SK-N-MC (cell line): ENCODE measurements around the gene ARMS2.

Experiments used
- DNase-seq: peaks from one replicate; pipeline ENCODE4 v3.0.0-alpha.2; 2011; ENCODE audit warnings: low read depth, low spot score
- H3K27ac ChIP-seq: fragments of 200-600 bp; sonication (generic); 2 replicates; pipeline ENCODE4 v1.5.1; 2016; ENCODE audit warnings: mixed run types
- H3K36me3 ChIP-seq: fragments of 200-600 bp; sonication (generic); 2 replicates; pipeline ENCODE4 v1.6.1; 2017; ENCODE audit warnings: antibody characterized with exemption, low read length, mixed read lengths; ENCODE audit not compliant: insufficient read depth
- H3K4me3 ChIP-seq: fragments of 200-600 bp; sonication (generic); 2 replicates; pipeline ENCODE4 v1.5.1; 2016
- H3K9ac ChIP-seq: fragments of 200-600 bp; sonication (generic); 2 replicates; pipeline ENCODE4 v1.8.0; 2017; ENCODE audit warnings: mixed run types, mixed read lengths; ENCODE audit not compliant: insufficient read length
- H3K9me3 ChIP-seq: fragments of 200-600 bp; sonication (generic); 2 replicates; pipeline ENCODE4 v1.6.1; 2017; ENCODE audit warnings: low read depth, mild to moderate bottlenecking, antibody characterized with exemption, low read length, moderate library complexity, mixed read lengths
- EZH2 ChIP-seq: fragments of 200-600 bp; sonication (generic); IDR thresholded peaks from one replicate; pipeline ENCODE4 v1.6.1; 2017; ENCODE audit warnings: antibody characterized with exemption
- FOXP2 ChIP-seq: optimal IDR thresholded peaks from 2 replicates; pipeline ENCODE3; 2011; ENCODE audit warnings: mild to moderate bottlenecking, moderate library complexity; ENCODE audit not compliant: insufficient read depth; ENCODE audit errors: extremely low read length, control extremely low read depth
- POLR2AphosphoS5 ChIP-seq: IDR thresholded peaks from 2 replicates; pipeline ENCODE4 v1.6.1; 2012; ENCODE audit warnings: mild to moderate bottlenecking, low read depth, low read length, borderline replicate concordance

ARMS2 gene

DNA sequence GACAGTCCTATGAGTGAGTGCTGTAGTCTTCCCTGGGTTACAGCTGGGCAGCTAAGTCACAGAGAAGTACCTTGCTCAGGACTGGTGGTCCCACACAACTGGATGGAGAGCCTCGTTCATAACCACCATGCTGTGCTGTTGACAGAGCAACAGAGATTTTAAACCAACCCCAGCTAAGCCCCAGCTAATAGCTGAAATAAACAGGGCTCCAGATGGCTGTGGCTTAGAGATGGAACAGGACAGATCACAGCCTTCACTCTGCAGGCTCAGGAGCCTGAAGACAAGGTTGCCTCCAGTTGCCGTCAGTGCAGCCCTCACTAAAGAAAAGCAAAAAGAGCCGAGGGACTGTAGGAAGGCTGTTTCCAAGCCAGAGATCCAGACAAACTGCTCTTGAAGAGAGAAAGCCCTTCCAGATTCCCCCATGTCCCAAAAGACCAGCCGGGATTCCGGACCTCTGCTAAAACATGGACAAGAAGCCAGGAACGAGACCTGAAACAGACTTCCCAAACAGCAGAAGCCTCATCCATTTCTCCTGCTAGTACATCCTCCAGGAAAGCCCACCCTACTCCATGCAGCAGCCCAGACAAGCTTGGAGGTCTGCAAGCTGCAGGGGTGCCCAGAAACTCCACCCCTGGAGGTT is 11.1 kb downstream of the ARMS2 start:
- no peak for DNase-seq
- Histone ChIP-seq H3K4me3 (no peak overlapping the region), H3K36me3 (no peaks in the 10 kb centered on the region), H3K9ac (no peak overlapping the region), H3K27ac (no peak overlapping the region), H3K9me3 (no peaks in the 10 kb centered on the region)
- TF ChIP-seq POLR2AphosphoS5 (no peak), EZH2 (no peak), FOXP2 (no peak)

- DNase-seq = no peak
- Histone ChIP-seq H3K4me3 (no peak overlapping the region), H3K36me3 (no peaks in the 10 kb centered on the region), H3K27ac (no peak overlapping the region), H3K9ac (no peak overlapping the region), H3K9me3 (no peaks in the 10 kb centered on the region)
- TF ChIP-seq POLR2AphosphoS5 (no peak), FOXP2 (no peak), EZH2 (no peak)
Measured at GRCh38 chr10:122466951-122467381, 12.5 kb downstream of the ARMS2 start.

DNA sequence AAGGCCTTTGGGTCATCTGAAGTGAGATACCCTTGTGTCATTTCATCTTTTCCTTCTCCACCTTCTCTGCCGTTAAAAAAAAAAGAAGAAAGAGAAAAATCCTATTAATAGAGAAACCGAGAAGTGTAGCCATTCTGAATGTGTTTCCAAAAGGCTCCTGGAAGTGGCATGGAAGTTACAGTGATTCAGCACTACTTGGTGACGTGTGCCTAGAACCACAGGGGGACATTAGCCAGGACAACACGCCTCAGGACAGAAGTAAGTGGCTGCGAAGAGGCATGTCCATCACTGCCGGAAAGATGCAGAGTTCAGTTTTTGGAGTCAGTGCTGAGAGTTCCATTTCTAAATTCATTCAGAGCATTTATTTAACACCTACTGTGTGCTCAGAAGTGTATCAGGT is 13.2 kb downstream of the ARMS2 start:
- DNase-seq = no peak
- Histone ChIP-seq H3K9ac (no peak overlapping the region), H3K4me3 (no peak overlapping the region), H3K9me3 (no peaks in the 10 kb centered on the region), H3K27ac (no peak overlapping the region), H3K36me3 (no peaks in the 10 kb centered on the region)
- TF ChIP-seq FOXP2 (no peak), EZH2 (no peak), POLR2AphosphoS5 (no peak)

DNA sequence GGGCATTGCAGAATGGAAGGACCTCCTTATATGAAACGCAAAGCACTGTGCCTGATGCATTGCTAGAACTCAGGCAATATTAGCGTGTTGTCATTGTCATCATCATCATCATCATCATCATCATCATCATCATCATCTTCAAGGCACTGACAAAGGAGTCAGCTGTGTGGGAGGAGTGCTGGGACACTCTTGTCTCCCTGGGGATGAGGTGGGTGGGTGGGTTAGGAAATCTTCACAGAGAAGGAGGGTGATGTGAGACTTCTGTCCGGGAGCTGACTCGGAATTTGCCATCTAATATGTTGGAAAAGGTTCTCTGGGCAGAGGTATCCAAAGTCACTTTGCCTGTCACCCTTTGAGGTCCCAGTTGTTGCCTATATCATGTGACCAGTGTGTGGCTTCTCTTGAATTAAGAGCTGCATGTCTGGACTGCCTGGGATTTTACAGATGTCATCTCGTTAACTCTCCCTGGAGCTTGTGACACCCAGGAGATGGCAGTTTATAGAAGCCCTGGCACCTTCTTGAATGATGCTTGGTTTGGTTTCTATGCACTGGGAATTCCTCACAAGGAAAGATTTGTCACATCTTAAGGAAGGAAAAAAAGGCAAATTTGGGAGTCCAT is 14.0 kb downstream of the ARMS2 start:
- TF ChIP-seq FOXP2 (no peak), EZH2 (no peak), POLR2AphosphoS5 (no peak)
- Histone ChIP-seq H3K27ac (no peak overlapping the region), H3K9ac (no peak overlapping the region), H3K4me3 (no peak overlapping the region), H3K36me3 (no peaks in the 10 kb centered on the region), H3K9me3 (no peaks in the 10 kb centered on the region)
- no peak for DNase-seq

GRCh38 chr10:122468926-122469781 is 14.7 kb downstream of the ARMS2 start:
- Histone ChIP-seq H3K9ac (no peak overlapping the region), H3K36me3 (no peaks in the 10 kb centered on the region), H3K27ac (no peak overlapping the region), H3K4me3 (no peak overlapping the region), H3K9me3 (no peaks in the 10 kb centered on the region)
- TF ChIP-seq POLR2AphosphoS5 (no peak), FOXP2 (no peak), EZH2 (no peak)
- no peak for DNase-seq

DNA sequence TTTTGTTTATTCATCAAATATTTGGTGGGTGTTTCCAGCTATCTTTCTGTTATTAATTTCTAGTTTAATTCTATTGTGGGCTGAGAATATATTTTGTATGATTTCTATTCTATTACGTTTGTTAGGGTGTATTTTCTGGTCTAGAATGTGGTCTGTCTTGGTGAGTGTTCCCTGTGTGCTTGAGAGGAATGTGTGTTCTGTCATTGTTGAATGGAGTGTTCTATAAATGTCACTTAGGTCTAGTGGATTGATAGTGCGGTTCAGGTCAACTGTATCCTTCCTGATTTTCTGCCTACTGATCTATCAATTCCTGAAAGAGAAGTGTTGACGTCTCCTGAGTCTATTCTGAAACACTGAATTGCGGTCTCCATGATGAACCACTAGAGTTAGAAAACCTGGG is 15.4 kb downstream of the ARMS2 start:
- no peak for DNase-seq
- no peaks in the 10 kb centered on the region for H3K36me3 ChIP-seq
- no peak overlapping the region for H3K9ac ChIP-seq
- H3K9me3 ChIP-seq = no peaks in the 10 kb centered on the region
- no peak overlapping the region for H3K27ac ChIP-seq
- H3K4me3 ChIP-seq = no peak overlapping the region
- no peak for TF ChIP-seq EZH2
- TF ChIP-seq FOXP2 = no peak
- no peak for TF ChIP-seq POLR2AphosphoS5

DNA sequence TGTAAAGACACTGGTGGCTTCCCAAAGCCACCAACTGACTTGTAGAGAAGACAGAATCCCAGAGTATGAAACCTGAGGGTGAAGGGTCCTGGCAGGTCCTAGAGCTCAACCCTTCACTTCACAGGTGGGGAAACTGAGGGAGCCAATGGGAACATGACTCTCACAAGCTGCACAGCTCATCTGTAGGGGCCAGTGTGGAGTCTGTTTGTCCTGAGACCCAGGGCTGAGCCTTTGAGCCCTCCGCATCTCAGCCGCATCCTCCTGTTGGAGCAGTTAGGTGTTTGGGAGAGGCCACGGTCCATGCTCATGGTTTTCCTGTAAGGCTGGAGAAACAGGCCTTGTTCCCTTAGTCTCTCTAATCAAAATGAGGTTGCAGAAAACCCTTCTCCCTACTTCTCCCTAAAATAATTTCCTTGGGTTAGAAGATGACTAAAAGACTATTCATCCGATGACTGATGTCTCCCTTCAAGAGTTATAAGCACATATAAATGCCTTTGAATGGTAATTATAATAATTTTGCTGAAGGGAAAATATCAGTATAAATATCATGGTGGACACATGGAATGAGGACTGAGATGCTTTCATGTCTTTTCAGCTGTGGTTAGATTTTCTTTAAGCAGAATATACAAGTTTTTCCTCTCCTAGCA is 17.2 kb downstream of the ARMS2 start:
- TF ChIP-seq POLR2AphosphoS5 = no peak
- Histone ChIP-seq H3K9me3 (no peaks in the 10 kb centered on the region), H3K36me3 (no peaks in the 10 kb centered on the region), H3K9ac (no peak overlapping the region), H3K4me3 (no peak overlapping the region), H3K27ac (no peak overlapping the region)
- DNase-seq = no peak

DNA sequence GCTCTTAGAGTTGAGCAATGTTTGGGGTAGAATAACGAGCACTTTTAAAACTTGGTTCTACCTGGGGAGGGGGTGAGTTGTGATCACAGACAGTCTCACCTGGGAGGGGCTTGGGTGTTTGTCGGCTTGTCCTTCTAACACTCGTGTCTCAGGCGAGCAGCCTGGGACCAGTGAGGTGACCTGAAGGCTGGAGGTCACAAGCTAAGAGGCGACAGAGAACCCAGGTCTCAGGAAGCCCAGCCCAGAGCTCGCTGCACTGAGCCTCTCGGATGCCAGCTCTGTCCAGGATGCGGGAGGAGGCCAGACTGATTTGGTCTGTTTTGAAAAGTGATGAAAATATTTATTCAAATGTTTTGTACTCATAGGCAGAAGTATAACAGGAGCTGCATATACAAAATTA is 18.7 kb downstream of the ARMS2 start:
- no peak for TF ChIP-seq POLR2AphosphoS5
- TF ChIP-seq FOXP2 = no peak
- no peak for TF ChIP-seq EZH2
- DNase-seq = no peak
- no peaks in the 10 kb centered on the region for H3K36me3 ChIP-seq

More for the DNA sequence above, 18.7 kb downstream of the ARMS2 start:
- Histone ChIP-seq H3K9ac (no peak overlapping the region), H3K9me3 (no peaks in the 10 kb centered on the region), H3K4me3 (no peak overlapping the region), H3K27ac (no peak overlapping the region)
